Right atrium auricular region (tissue), 2 donors: ENCODE measurements around the gene SLC38A5. TPM values are rescaled to one million over a fixed set of nuclear protein-coding genes. Genes with fewer than 3 reads are reported as not detected.
"Not testable (repeated sequence)": the region's sequence is repeated elsewhere in the genome, so short reads cannot be mapped to it uniquely, and the experiment has no call there.

ENCODE experiments used
- DNase-seq: peaks from one replicate; pipeline ENCODE4 v3.0.0-alpha.2; 2019; ENCODE audit warnings: low spot score
- H3K27ac ChIP-seq, 2 donors: fragments of 200-600 bp; sonication (generic); 1 replicate in 1 of 2; 2 replicates in 1 of 2; pipeline ENCODE4 v1.5.1; 2016 to 2019
- H3K27me3 ChIP-seq, 2 donors: fragments of 200-600 bp; sonication (generic); one replicate each; pipeline versions ENCODE4 v1.5.1 to v1.6.0; 2017 to 2019
- H3K36me3 ChIP-seq: fragments of 200-600 bp; sonication (generic); one replicate; pipeline ENCODE4 v1.5.1; 2016
- H3K4me1 ChIP-seq, 2 donors: fragments of 200-600 bp; sonication (generic); one replicate each; pipeline versions ENCODE4 v1.5.1 to v1.6.0; 2017 to 2019
- H3K4me3 ChIP-seq, 2 donors: fragments of 200-600 bp; sonication (generic); 1 replicate in 1 of 2; 2 replicates in 1 of 2; pipeline ENCODE4 v1.5.1; 2017 to 2019; ENCODE audit warnings: mild to moderate bottlenecking in 1 of 2, moderate library complexity in 1 of 2
- H3K9me3 ChIP-seq, 2 donors: fragments of 200-600 bp; sonication (generic); one replicate each; pipeline ENCODE4 v1.5.1; 2019
- total RNA-seq, 2 donors: library from RNA; depleted of rRNA; stranded (reverse); fragments of >200 nt; gene quantifications; one replicate each; pipeline ENCODE4 v1.1.0, GENCODE V29; 2016

The SLC38A5 gene
- total RNA-seq, 2 donors from 2014 or later: 2.2 to 4.9 TPM

GRCh38 chrX:48429606-48430005, 40.5 kb downstream of the SLC38A5 start:
- H3K9me3 ChIP-seq: not testable (repeated sequence)

DNA sequence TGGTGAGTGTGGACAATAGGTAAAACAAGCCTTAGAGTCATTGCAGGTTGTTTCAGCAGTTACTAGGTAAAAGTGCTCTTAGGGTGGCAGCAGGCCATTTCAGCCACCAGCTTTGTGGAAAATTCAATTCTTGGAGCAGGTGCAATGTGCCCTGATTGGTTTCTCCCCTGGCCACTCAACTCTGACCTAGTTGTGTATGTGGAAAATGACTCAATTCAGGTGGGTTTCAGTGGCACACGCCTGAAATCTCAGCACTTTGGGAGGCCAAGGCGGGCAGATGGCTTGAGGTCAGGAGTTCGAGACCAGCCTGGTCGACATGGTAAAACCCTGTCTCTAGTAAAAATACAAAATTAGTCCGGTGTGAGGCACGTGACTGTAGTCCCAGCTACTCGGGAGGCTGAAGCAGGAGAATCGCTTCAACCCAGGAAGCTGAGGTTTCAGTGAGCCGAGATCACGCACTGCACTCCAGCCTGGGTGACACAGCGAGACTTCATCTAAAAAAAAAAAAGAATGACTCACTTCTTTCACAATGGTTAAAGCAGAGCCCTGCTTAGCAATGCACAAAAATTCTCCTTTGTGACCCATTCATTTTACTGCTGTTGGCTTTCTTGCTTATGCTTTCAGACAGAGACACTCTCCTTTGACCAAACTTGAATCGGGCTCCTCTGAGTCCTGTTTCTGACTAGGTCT, 42.9 kb downstream of the SLC38A5 start:
- not testable (repeated sequence) for H3K4me1 ChIP-seq, H3K27me3 ChIP-seq, H3K9me3 ChIP-seq, H3K27ac ChIP-seq, DNase-seq, H3K36me3 ChIP-seq, H3K4me3 ChIP-seq

More at GRCh38 chrX:48429606-48430005, 40.5 kb downstream of the SLC38A5 start:
- H3K4me1 ChIP-seq, H3K4me3 ChIP-seq, DNase-seq, H3K27me3 ChIP-seq, H3K27ac ChIP-seq, H3K36me3 ChIP-seq: not testable (repeated sequence)

GRCh38 chrX:48411860-48412259, 58.2 kb downstream of the SLC38A5 start, which contains the start of gene SSX4B:
Gene SSX4B, minus strand, starts transcription at chrX:48411960. Its CDS starts 588 bp downstream, at chrX:48411372.
- H3K9me3 ChIP-seq, DNase-seq, H3K36me3 ChIP-seq, H3K27ac ChIP-seq, H3K4me3 ChIP-seq, H3K4me1 ChIP-seq, H3K27me3 ChIP-seq: not testable (repeated sequence)

Other genes with a start within 250 kb of the SLC38A5 start
- gene SSX1, start 214.9 kb downstream of the SLC38A5 start, total RNA-seq: not detected
- not detected for gene SSX3, start 113.6 kb downstream of the SLC38A5 start, total RNA-seq
- not detected for gene SSX4, start 86.7 kb downstream of the SLC38A5 start, total RNA-seq
- not detected for gene SSX4B, start 58.3 kb downstream of the SLC38A5 start, total RNA-seq
- gene FTSJ1, start 5.9 kb upstream of the SLC38A5 start, total RNA-seq: 10 to 100 TPM; 36.6 to 43.3 TPM
- gene PORCN, start 38.7 kb upstream of the SLC38A5 start, total RNA-seq: 10 to 100 TPM; 23.0 to 43.0 TPM
- gene EBP, start 51.5 kb upstream of the SLC38A5 start, total RNA-seq: 10 to 100 TPM; 49.3 to 73.7 TPM
- gene TBC1D25, start 69.5 kb upstream of the SLC38A5 start, total RNA-seq: 10 to 100 TPM; 11.0 to 17.5 TPM
- 10 to 100 TPM; 62.1 to 90.4 TPM for gene RBM3, start 104.2 kb upstream of the SLC38A5 start, total RNA-seq
- 100 to 1,000 TPM; 208 to 214 TPM for gene WDR13, start 127.2 kb upstream of the SLC38A5 start, total RNA-seq
- gene WAS, start 213.5 kb upstream of the SLC38A5 start, total RNA-seq: 1 to 10 TPM; 3.0 to 4.5 TPM
- gene SUV39H1, start 226.5 kb upstream of the SLC38A5 start, total RNA-seq: 1 to 10 TPM; 3.8 to 8.0 TPM